ENCODE data around the gene IGHMBP2.

- TF ChIP-seq CTCF (conservative IDR thresholded peaks at IDR 0.05; ENCODE audit: low read length) (no peak), EZH2phosphoT487 (IDR thresholded peaks at IDR 0.05; ENCODE audit: borderline replicate concordance, low read depth, low read length) (no peak)
Measured at GRCh38 chr11:68929135-68929534, 25.4 kb downstream of the IGHMBP2 start.
